ENCODE data around the gene FOXN1. TPM values are rescaled to one million over a fixed set of nuclear protein-coding genes. Genes with fewer than 3 reads are reported as not detected.
A peak's percentile ranks its signal among the peaks of the same experiment; 100 is the strongest.

The FOXN1 gene
- total and polyA plus RNA-seq, 7 experiments from 2014 or later = not detected

GRCh38 chr17:28549236-28550132, 43.3 kb downstream of the FOXN1 start:
- H3K36me3 Mint-ChIP-seq = peaks cover 0 to 20% (median 10%) of the 10 kb centered on the region in 5 donors
- peak overlapping the region; percentile 11 to 100 (median 64) for H3K4me3 Mint-ChIP-seq
- Histone ChIP-seq H3K27ac (ENCODE audit: low read depth, low read length) (peak overlapping the region; percentile 89), H3K4me3 (ENCODE audit: low read length) (peak overlapping the region; percentile 33), H3K27me3 (ENCODE audit: control insufficient read depth in 2 of 2, insufficient read depth in 2 of 2, low read length in 2 of 2) (no peaks in the 10 kb centered on the region), H3K9me3 (ENCODE audit: control insufficient read depth in 2 of 3, low read length in 3 of 3) (no peaks in the 10 kb centered on the region), H3K4me1 (ENCODE audit: control insufficient read depth in 2 of 2, insufficient read depth in 2 of 2, low read length in 2 of 2) (peaks cover 35 to 44% of the 10 kb centered on the region in 2 donors), H3K36me3 (ENCODE audit: control insufficient read depth in 2 of 3, insufficient read depth in 3 of 3, low read length in 3 of 3) (peaks cover 3 to 13% (median 7%) of the 10 kb centered on the region in 3 experiments)
- H3K27me3 Mint-ChIP-seq = no peaks in the 10 kb centered on the region
- H3K9me3 Mint-ChIP-seq = no peaks in the 10 kb centered on the region
- POLR2A ChIA-PET = interaction anchor here (0.6 to 10.1 kb wide), 10 partner anchors 12 to 1519 kb away, joined by 3 to 102 read pairs (median 4); partner anchors contain the start of genes ALDOC, PIGS, SPAG5 and SUPT6H
- intact Hi-C loops (cut with micrococcal nuclease) = loop anchor here (1.0 to 10.0 kb wide), 9 partner anchors 27 to 507 kb away; partner anchors contain the start of genes ALDOC (in 1 of the 2), BLTP2 (in 1 of the 2), IFT20 (in 1 of the 2) and NLK (in 1 of the 2)
- peak; percentile 82 for ATAC-seq
- DNase-seq = peak; percentile 50 to 84 (median 64)
- peak overlapping the region; percentile 82 to 98 (median 92) for H3K27ac Mint-ChIP-seq
- peaks cover 43 to 63% (median 55%) of the 10 kb centered on the region in 7 donors for H3K4me1 Mint-ChIP-seq
- CTCF ChIA-PET = interaction anchor here (0.5 to 2.1 kb wide), 7 partner anchors 9 to 117 kb away, joined by 3 to 13 read pairs (median 4); partner anchors contain the start of gene PIGS

GRCh38 chr17:28550858-28551257, 44.7 kb downstream of the FOXN1 start:
- CTCF ChIA-PET = interaction anchor here (1.1 kb wide), 2 partner anchors 10 to 11 kb away, joined by 3 to 4 read pairs; no protein-coding TSS in a partner anchor
- no peak for ATAC-seq
- no peaks in the 10 kb centered on the region for H3K9me3 ChIP-seq (ENCODE audit: control insufficient read depth in 2 of 3, low read length in 3 of 3)
- Mint-ChIP-seq H3K36me3 (peaks cover 0 to 23% (median 11%) of the 10 kb centered on the region in 5 donors), H3K4me1 (peaks cover 42 to 63% (median 54%) of the 10 kb centered on the region in 7 donors), H3K27me3 (no peaks in the 10 kb centered on the region), H3K27ac (peak overlapping the region; percentile 82 to 98 (median 92)), H3K9me3 (no peaks in the 10 kb centered on the region), H3K4me3 (peak overlapping the region in 9 of 10 donors; percentile 85 to 100 (median 93))
- POLR2A ChIA-PET = interaction anchor here (1.1 to 10.1 kb wide), 6 partner anchors 19 to 111 kb away, joined by 3 to 102 read pairs (median 6); partner anchors contain the start of genes ALDOC, PIGS, SDF2 and SPAG5
- peak overlapping the region; percentile 8 for H3K4me3 ChIP-seq (ENCODE audit: low read length)
- no peak for DNase-seq
- H3K27ac ChIP-seq (ENCODE audit: low read depth, low read length) = peak overlapping the region; percentile 89
- peaks cover 35 to 44% of the 10 kb centered on the region in 2 donors for H3K4me1 ChIP-seq (ENCODE audit: control insufficient read depth in 2 of 2, insufficient read depth in 2 of 2, low read length in 2 of 2)
- H3K36me3 ChIP-seq (ENCODE audit: control insufficient read depth in 2 of 3, insufficient read depth in 3 of 3, low read length in 3 of 3) = peaks cover 5 to 26% (median 8%) of the 10 kb centered on the region in 3 experiments
- H3K27me3 ChIP-seq (ENCODE audit: control insufficient read depth in 2 of 2, insufficient read depth in 2 of 2, low read length in 2 of 2) = no peaks in the 10 kb centered on the region
- intact Hi-C loops (cut with micrococcal nuclease) = loop anchor here in 1 of 2 donors (2.0 to 5.0 kb wide), 3 partner anchors 94 to 509 kb away; partner anchors contain the start of genes BLTP2, NLK, SARM1 and VTN

- no peaks in the 10 kb centered on the region for H3K27me3 Mint-ChIP-seq
- ChIA-PET POLR2A (interaction anchor here (0.6 to 10.1 kb wide), 7 partner anchors 19 to 110 kb away, joined by 3 to 102 read pairs (median 5); partner anchors contain the start of genes ALDOC, PIGS, SDF2 and SPAG5), CTCF (interaction anchor here (0.8 to 1.1 kb wide), 3 partner anchors 12 to 69 kb away, joined by 3 to 4 read pairs (median 4); no protein-coding TSS in a partner anchor)
- peak overlapping the region; percentile 85 to 100 (median 92) for H3K4me3 Mint-ChIP-seq
- Histone ChIP-seq H3K36me3 (ENCODE audit: control insufficient read depth in 2 of 3, insufficient read depth in 3 of 3, low read length in 3 of 3) (peaks cover 12 to 33% (median 14%) of the 10 kb centered on the region in 3 experiments), H3K27me3 (ENCODE audit: control insufficient read depth in 2 of 2, insufficient read depth in 2 of 2, low read length in 2 of 2) (no peaks in the 10 kb centered on the region), H3K9me3 (ENCODE audit: control insufficient read depth in 2 of 3, low read length in 3 of 3) (no peaks in the 10 kb centered on the region), H3K4me1 (ENCODE audit: control insufficient read depth in 2 of 2, insufficient read depth in 2 of 2, low read length in 2 of 2) (peaks cover 35 to 44% of the 10 kb centered on the region in 2 donors), H3K27ac (ENCODE audit: low read depth, low read length) (peak overlapping the region; percentile 89), H3K4me3 (ENCODE audit: low read length) (peak overlapping the region; percentile 54)
- H3K36me3 Mint-ChIP-seq = peaks cover 7 to 30% (median 18%) of the 10 kb centered on the region in 5 donors
- H3K27ac Mint-ChIP-seq = peak overlapping the region; percentile 82 to 98 (median 93)
- intact Hi-C loops (cut with micrococcal nuclease) = loop anchor here (1.0 to 5.0 kb wide), 8 partner anchors 11 to 509 kb away; partner anchors contain the start of genes PIGS (in 2 of the 2), SPAG5 (in 2 of the 2), ALDOC (in 1 of the 2) and BLTP2 (in 1 of the 2)
- peaks cover 42 to 63% (median 54%) of the 10 kb centered on the region in 7 donors for H3K4me1 Mint-ChIP-seq
- ATAC-seq = no peak
- DNase-seq = no peak
- no peaks in the 10 kb centered on the region for H3K9me3 Mint-ChIP-seq
Observed at GRCh38 chr17:28551421-28552175, 45.5 kb downstream of the FOXN1 start.

GRCh38 chr17:28552176-28552999, 46.2 kb downstream of the FOXN1 start, which contains the start of gene UNC119:
TSS of gene UNC119 (minus strand) at chr17:28552624. CDS start at chr17:28552557, 67 bp downstream.
- Histone ChIP-seq H3K27me3 (ENCODE audit: control insufficient read depth in 2 of 2, insufficient read depth in 2 of 2, low read length in 2 of 2) (no peaks in the 10 kb centered on the region), H3K9me3 (ENCODE audit: control insufficient read depth in 2 of 3, low read length in 3 of 3) (no peaks in the 10 kb centered on the region), H3K4me3 (ENCODE audit: low read length) (peak within 1 kb of the TSS; percentile 54), H3K27ac (ENCODE audit: low read depth, low read length) (peak within 1 kb of the TSS; percentile 89), H3K36me3 (ENCODE audit: control insufficient read depth in 2 of 3, insufficient read depth in 3 of 3, low read length in 3 of 3) (peaks cover 14 to 41% (median 20%) of the 10 kb centered on the region in 3 experiments), H3K4me1 (ENCODE audit: control insufficient read depth in 2 of 2, insufficient read depth in 2 of 2, low read length in 2 of 2) (peaks cover 35 to 44% of the 10 kb centered on the region in 2 donors)
- ChIA-PET CTCF (interaction anchor here (0.8 to 1.5 kb wide), 5 partner anchors 12 to 68 kb away, joined by 3 to 4 read pairs (median 3); partner anchors contain the start of gene PIGS), POLR2A (interaction anchor here (0.7 to 10.1 kb wide), 5 partner anchors 18 to 48 kb away, joined by 3 to 102 read pairs (median 4); partner anchors contain the start of genes ALDOC, PIGS and SPAG5)
- Mint-ChIP-seq H3K9me3 (no peaks in the 10 kb centered on the region), H3K4me1 (peaks cover 42 to 62% (median 54%) of the 10 kb centered on the region in 7 donors), H3K27me3 (no peaks in the 10 kb centered on the region), H3K4me3 (peak within 1 kb of the TSS; percentile 85 to 100 (median 92)), H3K27ac (peak within 1 kb of the TSS; percentile 91 to 98 (median 95)), H3K36me3 (peaks cover 8 to 35% (median 23%) of the 10 kb centered on the region in 5 donors)
- peak; percentile 84 for ATAC-seq
- DNase-seq = peak; percentile 59 to 87 (median 76)
- intact Hi-C loops (cut with micrococcal nuclease) = loop anchor here (1.0 to 5.0 kb wide), 7 partner anchors 12 to 510 kb away; partner anchors contain the start of genes PIGS (in 2 of the 2), SPAG5 (in 2 of the 2), ALDOC (in 1 of the 2) and NLK (in 1 of the 2)

GRCh38 chr17:28553000-28553505, 46.9 kb downstream of the FOXN1 start:
- peaks cover 13 to 39% (median 27%) of the 10 kb centered on the region in 5 donors for H3K36me3 Mint-ChIP-seq
- peak overlapping the region; percentile 89 for H3K27ac ChIP-seq (ENCODE audit: low read depth, low read length)
- ATAC-seq (no peak), DNase-seq (no peak)
- H3K27ac Mint-ChIP-seq = peak overlapping the region; percentile 43 to 95 (median 85)
- no peaks in the 10 kb centered on the region for H3K9me3 ChIP-seq (ENCODE audit: control insufficient read depth in 2 of 3, low read length in 3 of 3)
- intact Hi-C loops (cut with micrococcal nuclease) = loop anchor here (1.0 to 5.0 kb wide), 7 partner anchors 13 to 511 kb away; partner anchors contain the start of genes PIGS (in 2 of the 2), SPAG5 (in 2 of the 2), ALDOC (in 1 of the 2) and NLK (in 1 of the 2)
- H3K36me3 ChIP-seq (ENCODE audit: control insufficient read depth in 2 of 3, insufficient read depth in 3 of 3, low read length in 3 of 3) = peaks cover 17 to 48% (median 23%) of the 10 kb centered on the region in 3 experiments
- H3K27me3 Mint-ChIP-seq = no peaks in the 10 kb centered on the region
- no peaks in the 10 kb centered on the region for H3K27me3 ChIP-seq (ENCODE audit: control insufficient read depth in 2 of 2, insufficient read depth in 2 of 2, low read length in 2 of 2)
- peak overlapping the region; percentile 85 to 100 (median 91) for H3K4me3 Mint-ChIP-seq
- peak overlapping the region; percentile 54 for H3K4me3 ChIP-seq (ENCODE audit: low read length)
- POLR2A ChIA-PET = interaction anchor here (0.7 to 10.1 kb wide), 4 partner anchors 17 to 48 kb away, joined by 3 to 102 read pairs (median 4); partner anchors contain the start of genes ALDOC and PIGS
- H3K4me1 Mint-ChIP-seq = peaks cover 36 to 56% (median 47%) of the 10 kb centered on the region in 7 donors
- CTCF ChIA-PET = interaction anchor here (0.8 to 1.5 kb wide), 3 partner anchors 13 to 54 kb away, joined by 3 read pairs; partner anchors contain the start of gene PIGS
- no peaks in the 10 kb centered on the region for H3K9me3 Mint-ChIP-seq
- H3K4me1 ChIP-seq (ENCODE audit: control insufficient read depth in 2 of 2, insufficient read depth in 2 of 2, low read length in 2 of 2) = peaks cover 35 to 40% of the 10 kb centered on the region in 2 donors
